CD4-positive, alpha-beta T cell (primary cell): Measurements from ENCODE around the gene CCDC73. TPM values are rescaled to one million over a fixed set of nuclear protein-coding genes. Genes with fewer than 3 reads are reported as not detected.
"Not testable (repeated sequence)": the region's sequence is repeated elsewhere in the genome, so short reads cannot be mapped to it uniquely, and the experiment has no call there.

Experiments
- ATAC-seq: fragments of 200-7000 bp; cut with Tn5 transposase; one replicate; pipeline ENCODE4 v1.10.0; 2022; ENCODE audit warnings: mild to moderate bottlenecking; ENCODE audit not compliant: poor library complexity
- CTCF ChIA-PET: fragments of 350-600 bp; sonication (Branson Sonifier 250); formaldehyde crosslinking; loops from one replicate; lab custom pipeline; 2021; ENCODE audit warnings: antibody characterized with exemption, inconsistent platforms; lab: Charles Lee
- POLR2A ChIA-PET: fragments of 350-600 bp; sonication (Branson Sonifier 250); formaldehyde crosslinking; loops from one replicate; lab custom pipeline; 2021; ENCODE audit warnings: antibody characterized with exemption, inconsistent platforms; lab: Charles Lee
- DNase-seq, 14 experiments: peaks; one replicate each; pipeline ENCODE4 v3.0.0-alpha.2; 2013 to 2020; ENCODE audit warnings: mixed read lengths in 2 of 14
- H3K27ac ChIP-seq, 2 donors: one replicate each; pipeline versions ENCODE4 v1.5.1 to v1.7.0; 2013; ENCODE audit warnings: low read length in 2 of 2, low read depth in 1 of 2, mild to moderate bottlenecking in 1 of 2
- H3K27me3 ChIP-seq, 2 experiments: 1 replicate in 1 of 2; 2 replicates in 1 of 2; pipeline versions ENCODE4 v1.6.1 to v1.7.0; 2013; ENCODE audit warnings: low read length in 2 of 2, control low read depth in 1 of 2, mild to moderate bottlenecking in 1 of 2, moderate library complexity in 1 of 2; ENCODE audit not compliant: insufficient read depth in 2 of 2, control insufficient read depth in 1 of 2
- H3K36me3 ChIP-seq: one replicate; pipeline ENCODE4 v1.6.1; 2013; ENCODE audit warnings: low read length, control low read depth; ENCODE audit not compliant: insufficient read depth
- H3K4me1 ChIP-seq: one replicate; pipeline ENCODE4 v1.6.1; 2013; ENCODE audit warnings: low read length, control low read depth; ENCODE audit not compliant: insufficient read depth
- H3K4me3 ChIP-seq: one replicate; pipeline ENCODE4 v1.5.1; 2013; ENCODE audit warnings: mild to moderate bottlenecking, low read length, moderate library complexity
- H3K9me3 ChIP-seq, 2 experiments: 1 replicate in 1 of 2; 2 replicates in 1 of 2; pipeline versions ENCODE4 v1.6.1 to v1.7.0; 2013; ENCODE audit warnings: low read length in 2 of 2, mild to moderate bottlenecking in 2 of 2, control low read depth in 1 of 2, moderate library complexity in 1 of 2; ENCODE audit not compliant: control insufficient read depth in 1 of 2, insufficient read depth in 1 of 2
- H3K27ac Mint-ChIP-seq: one replicate; pipeline ENCODE4 v1.8.0; 2020; ENCODE audit warnings: mixed read lengths
- H3K27me3 Mint-ChIP-seq: one replicate; pipeline ENCODE4 v1.8.0; 2021; ENCODE audit warnings: mixed read lengths
- H3K36me3 Mint-ChIP-seq: one replicate; pipeline ENCODE4 v1.8.0; 2021; ENCODE audit warnings: low read depth, mixed read lengths
- H3K4me1 Mint-ChIP-seq: one replicate; pipeline ENCODE4 v1.8.0; 2021; ENCODE audit warnings: low read depth, mixed read lengths
- H3K4me3 Mint-ChIP-seq: one replicate; pipeline ENCODE4 v1.8.0; 2020; ENCODE audit warnings: mild to moderate bottlenecking, mixed read lengths
- H3K9me3 Mint-ChIP-seq: one replicate; pipeline ENCODE4 v1.8.0; 2020; ENCODE audit warnings: mixed read lengths
- CTCF ChIP-seq: fragments of 200-600 bp; IDR thresholded peaks from one replicate; pipeline ENCODE4 v1.8.0; 2022; ENCODE audit warnings: antibody characterized with exemption, mild to moderate bottlenecking
- intact Hi-C, 2 experiments: fragments of 100-400 bp; cut with DNase I in 1 of 2; cut with micrococcal nuclease in 1 of 2; formaldehyde crosslinking; loops; one replicate each; pipeline versions ENCODE4 v1.15.1 to v1.9.0; 2023 to 2025; cut with DNase I, micrococcal nuclease
- total RNA-seq, 174 experiments: library from RNA in 2 of 174; stranded (reverse) in 2 of 174; gene quantifications; one replicate each; pipeline ENCODE4 v1.2.3 and lab custom pipeline; 2021 to 2026

Gene CCDC73
- total RNA-seq, 2 experiments from 2014 or later = not detected

GRCh38 chr11:32613500-32614151 lies 180.8 kb downstream of the CCDC73 start:
- DNase-seq = no peak
- H3K27me3 Mint-ChIP-seq = no peaks in the 10 kb centered on the region
- CTCF ChIA-PET = no interaction called here
- POLR2A ChIA-PET = no interaction called here
- H3K4me3 ChIP-seq = no peak overlapping the region
- H3K9me3 Mint-ChIP-seq = no peaks in the 10 kb centered on the region
- intact Hi-C loops = loop anchor here in 1 of 2 experiments (2.0 kb wide), 1 partner anchor 291 kb away; no protein-coding TSS in a partner anchor
- no peaks in the 10 kb centered on the region for H3K4me1 ChIP-seq
- H3K9me3 ChIP-seq = peaks cover 0 to 3% of the 10 kb centered on the region in 2 experiments
- H3K36me3 ChIP-seq = no peaks in the 10 kb centered on the region
- H3K36me3 Mint-ChIP-seq = peaks cover 4% of the 10 kb centered on the region
- no peak overlapping the region for H3K4me3 Mint-ChIP-seq
- no peak for TF ChIP-seq CTCF
- H3K27ac ChIP-seq = no peak overlapping the region
- no peak overlapping the region for H3K27ac Mint-ChIP-seq
- no peaks in the 10 kb centered on the region for H3K27me3 ChIP-seq
- no peaks in the 10 kb centered on the region for H3K4me1 Mint-ChIP-seq
- ATAC-seq = no peak

- Mint-ChIP-seq H3K36me3 (peaks cover 17% of the 10 kb centered on the region), H3K4me1 (no peaks in the 10 kb centered on the region), H3K4me3 (no peak overlapping the region), H3K27me3 (no peaks in the 10 kb centered on the region), H3K9me3 (peaks cover 6% of the 10 kb centered on the region), H3K27ac (no peak overlapping the region)
- Histone ChIP-seq H3K27me3 (no peaks in the 10 kb centered on the region), H3K4me3 (no peak overlapping the region), H3K9me3 (peaks cover 0 to 11% of the 10 kb centered on the region in 2 experiments), H3K27ac (no peak overlapping the region), H3K4me1 (no peaks in the 10 kb centered on the region), H3K36me3 (no peaks in the 10 kb centered on the region)
- intact Hi-C loops = no loop called here
- POLR2A ChIA-PET = interaction anchor here (1.2 kb wide), 1 partner anchor 24 kb away, joined by 4 read pairs; no protein-coding TSS in a partner anchor
- TF ChIP-seq CTCF = no peak
- ATAC-seq (no peak), DNase-seq (no peak)
- CTCF ChIA-PET = no interaction called here
These were observed 183.6 kb downstream of the CCDC73 start for GRCh38 chr11:32610797-32611352.

- H3K4me1 Mint-ChIP-seq, H3K4me3 ChIP-seq, H3K27ac ChIP-seq, H3K27me3 ChIP-seq, H3K9me3 Mint-ChIP-seq, POLR2A ChIA-PET, intact Hi-C loops, H3K27ac Mint-ChIP-seq, H3K27me3 Mint-ChIP-seq, DNase-seq, H3K4me1 ChIP-seq, CTCF ChIA-PET, ATAC-seq, H3K4me3 Mint-ChIP-seq: not testable (repeated sequence)
- H3K36me3 Mint-ChIP-seq = peaks cover 35% of the 10 kb centered on the region
- peaks cover 0 to 11% of the 10 kb centered on the region in 2 experiments for H3K9me3 ChIP-seq
- H3K36me3 ChIP-seq = peaks cover 16% of the 10 kb centered on the region
These were observed 185.6 kb downstream of the CCDC73 start for GRCh38 chr11:32608826-32609225.
